OCI-LY1 (cell line): ENCODE data around the gene BACH2.

Source experiments
- H2AFZ ChIP-seq: fragments of 200-600 bp; sonication (generic), shearing (Covaris generic); 2 replicates; pipeline ENCODE4 v1.6.0; 2014; ENCODE audit warnings: antibody characterized with exemption, mild to moderate bottlenecking, low read length
- H3F3A ChIP-seq: fragments of 200-600 bp; sonication (generic), shearing (Covaris generic); 2 replicates; pipeline ENCODE4 v1.6.0; 2014; ENCODE audit warnings: mild to moderate bottlenecking, antibody characterized with exemption, low read length, moderate library complexity; ENCODE audit not compliant: insufficient read depth
- H3K27ac ChIP-seq: fragments of 200-600 bp; sonication (generic); 2 replicates; pipeline ENCODE4 v1.5.1; 2014; ENCODE audit warnings: low read length, mixed run types, mild to moderate bottlenecking, low read depth; ENCODE audit not compliant: poor library complexity, severe bottlenecking
- H3K27me3 ChIP-seq: fragments of 200-600 bp; sonication (generic); 2 replicates; pipeline ENCODE4 v1.6.0; 2014; ENCODE audit warnings: antibody characterized with exemption, mild to moderate bottlenecking, low read length, moderate library complexity; ENCODE audit not compliant: insufficient read depth
- H3K36me3 ChIP-seq: fragments of 200-600 bp; sonication (generic); 2 replicates; pipeline ENCODE4 v1.6.1; 2014; ENCODE audit warnings: mild to moderate bottlenecking, antibody characterized with exemption, low read length, moderate library complexity, mixed read lengths; ENCODE audit not compliant: insufficient read depth
- H3K4me1 ChIP-seq: fragments of 200-600 bp; sonication (generic); 2 replicates; pipeline ENCODE4 v1.5.1; 2014; ENCODE audit warnings: mild to moderate bottlenecking, low read length, moderate library complexity; ENCODE audit not compliant: insufficient read depth, severe bottlenecking
- H3K4me2 ChIP-seq: fragments of 200-600 bp; sonication (generic), shearing (Covaris generic); 2 replicates; pipeline ENCODE4 v1.6.1; 2014; ENCODE audit warnings: low read length
- H3K4me3 ChIP-seq: fragments of 200-600 bp; sonication (generic); 2 replicates; pipeline ENCODE4 v1.5.1; 2014; ENCODE audit warnings: low read length, low read depth, mild to moderate bottlenecking, mixed read lengths; ENCODE audit not compliant: poor library complexity, severe bottlenecking
- H3K79me2 ChIP-seq: fragments of 200-600 bp; shearing (Covaris generic); 2 replicates; pipeline ENCODE4 v1.6.1; 2016; ENCODE audit warnings: mixed run types, low read length, mixed read lengths; ENCODE audit not compliant: insufficient read depth
- H3K9ac ChIP-seq: fragments of 200-600 bp; sonication (generic), shearing (Covaris generic); 2 replicates; pipeline ENCODE4 v1.6.1; 2014; ENCODE audit warnings: mild to moderate bottlenecking, low read length, mixed read lengths
- H3K9me2 ChIP-seq: fragments of 200-600 bp; sonication (generic), shearing (Covaris generic); 2 replicates; pipeline ENCODE4 v1.6.1; 2014; ENCODE audit warnings: low read depth, mild to moderate bottlenecking, low read length, mixed read lengths
- H3K9me3 ChIP-seq: fragments of 200-600 bp; shearing (Covaris generic); 2 replicates; pipeline ENCODE4 v1.6.1; 2014; ENCODE audit warnings: low read length, mixed read lengths
- H4K20me1 ChIP-seq: fragments of 200-600 bp; sonication (generic), shearing (Covaris generic); 2 replicates; pipeline ENCODE4 v1.6.0; 2016; ENCODE audit warnings: mild to moderate bottlenecking, low read length; ENCODE audit not compliant: insufficient read depth
- CTCF ChIP-seq: fragments of 200-600 bp; sonication (generic), shearing (Covaris generic); IDR thresholded peaks from 2 replicates; pipeline ENCODE4 v1.5.1; 2017; ENCODE audit warnings: mild to moderate bottlenecking, antibody characterized with exemption, low read length, moderate library complexity, mixed read lengths
- EZH2 ChIP-seq: fragments of 200-600 bp; sonication (generic), shearing (Covaris generic); IDR thresholded peaks from 2 replicates; pipeline ENCODE4 v1.8.0; 2017; ENCODE audit warnings: borderline replicate concordance, mixed run types, mild to moderate bottlenecking, antibody characterized with exemption, low read length, moderate library complexity, mixed read lengths

The BACH2 gene

DNA sequence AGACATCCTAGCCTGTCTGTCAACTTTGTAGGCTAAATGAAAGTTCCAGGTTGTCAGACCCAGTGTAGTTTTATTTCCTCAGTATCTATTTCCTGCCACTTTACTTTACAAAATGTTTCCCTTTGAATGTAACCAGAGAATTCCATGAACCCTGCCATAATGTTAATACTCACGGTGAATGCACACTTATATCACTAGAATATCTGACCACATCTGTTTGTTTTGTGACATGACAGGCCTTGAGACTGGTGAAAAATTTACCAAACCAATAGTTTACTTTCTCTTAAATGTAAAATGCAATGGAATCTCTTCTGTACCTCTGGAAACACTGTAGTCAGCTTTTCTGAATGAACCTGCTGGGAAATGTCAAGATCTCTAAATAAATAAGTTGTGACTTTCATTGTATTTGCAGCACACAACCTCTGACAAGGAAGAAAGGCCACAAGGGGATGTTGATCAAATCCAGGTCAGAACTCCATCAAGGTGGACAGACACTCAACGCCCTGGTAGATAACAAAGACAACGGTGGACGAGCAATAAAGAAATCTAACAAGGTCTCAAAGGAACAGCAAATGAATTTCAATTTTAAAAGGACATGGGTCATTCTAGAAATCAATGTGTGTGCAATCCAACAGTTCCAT, 59.2 kb downstream of the BACH2 start:
- H2AFZ ChIP-seq: no peak overlapping the region
- no peaks in the 10 kb centered on the region for H3K27me3 ChIP-seq
- TF ChIP-seq EZH2: no peak
- TF ChIP-seq CTCF: no peak
- H3K4me1 ChIP-seq: peaks cover 34% of the 10 kb centered on the region
- no peak overlapping the region for H3K4me3 ChIP-seq
- H3K79me2 ChIP-seq: peaks cover 96% of the 10 kb centered on the region
- no peak overlapping the region for H3K27ac ChIP-seq
- no peak overlapping the region for H3K4me2 ChIP-seq
- H3K9me2 ChIP-seq: no peaks in the 10 kb centered on the region
- H3K9me3 ChIP-seq: no peaks in the 10 kb centered on the region
- H3K36me3 ChIP-seq: peaks cover 82% of the 10 kb centered on the region
- no peaks in the 10 kb centered on the region for H3F3A ChIP-seq
- no peaks in the 10 kb centered on the region for H4K20me1 ChIP-seq
- no peak overlapping the region for H3K9ac ChIP-seq

GRCh38 chr6:90233994-90234393, 62.6 kb downstream of the BACH2 start:
- TF ChIP-seq EZH2: no peak
- TF ChIP-seq CTCF: no peak
- Histone ChIP-seq H3K79me2 (peaks cover 97% of the 10 kb centered on the region), H3K9ac (no peak overlapping the region), H3K27me3 (no peaks in the 10 kb centered on the region), H3K9me2 (no peaks in the 10 kb centered on the region), H3K36me3 (peaks cover 97% of the 10 kb centered on the region), H3K4me1 (peaks cover 18% of the 10 kb centered on the region), H3F3A (no peaks in the 10 kb centered on the region), H4K20me1 (no peaks in the 10 kb centered on the region), H3K4me3 (no peak overlapping the region), H3K27ac (peak overlapping the region; percentile 12), H3K4me2 (no peak overlapping the region), H3K9me3 (no peaks in the 10 kb centered on the region), H2AFZ (no peak overlapping the region)

GRCh38 chr6:90233213-90233612, 63.4 kb downstream of the BACH2 start:
- H3K9ac ChIP-seq: no peak overlapping the region
- no peaks in the 10 kb centered on the region for H3K9me2 ChIP-seq
- no peak for TF ChIP-seq EZH2
- TF ChIP-seq CTCF: no peak
- H2AFZ ChIP-seq: no peak overlapping the region
- H3K79me2 ChIP-seq: peaks cover 97% of the 10 kb centered on the region
- peaks cover 10% of the 10 kb centered on the region for H3K4me1 ChIP-seq
- H3K36me3 ChIP-seq: peaks cover 97% of the 10 kb centered on the region
- 0 out of 2 replicates have a peak, but pooled peaks cover 1% of the 10 kb centered on the region for H3F3A ChIP-seq
- no peaks in the 10 kb centered on the region for H3K27me3 ChIP-seq
- H3K27ac ChIP-seq: no peak overlapping the region
- no peak overlapping the region for H3K4me3 ChIP-seq
- H4K20me1 ChIP-seq: no peaks in the 10 kb centered on the region
- H3K9me3 ChIP-seq: no peaks in the 10 kb centered on the region
- no peak overlapping the region for H3K4me2 ChIP-seq
